Ascending aorta (tissue), 2 donors: ENCODE data around the gene MDH1B. TPM values are rescaled to one million over a fixed set of nuclear protein-coding genes. Genes with fewer than 3 reads are reported as not detected.

ENCODE experiments used
- DNase-seq, 2 donors: peaks; one replicate each; pipeline ENCODE4 v3.0.0-alpha.2; 2019; ENCODE audit warnings: low spot score in 2 of 2
- H3K27ac ChIP-seq, 2 donors: fragments of 200-600 bp; sonication (generic); one replicate each; pipeline ENCODE4 v1.5.1; 2016 to 2017; ENCODE audit warnings: mild to moderate bottlenecking in 1 of 2
- H3K27me3 ChIP-seq: fragments of 200-600 bp; sonication (generic); one replicate; pipeline ENCODE4 v1.5.1; 2017
- H3K36me3 ChIP-seq, 2 donors: fragments of 200-600 bp; sonication (generic); one replicate each; pipeline ENCODE4 v1.5.1; 2016
- H3K4me1 ChIP-seq, 2 donors: fragments of 200-600 bp; sonication (generic); one replicate each; pipeline ENCODE4 v1.5.1; 2016 to 2017; ENCODE audit warnings: mild to moderate bottlenecking in 1 of 2
- H3K4me3 ChIP-seq, 2 donors: fragments of 200-600 bp; sonication (generic); one replicate each; pipeline ENCODE4 v1.5.1; 2016 to 2017; ENCODE audit warnings: mild to moderate bottlenecking in 1 of 2
- H3K9me3 ChIP-seq, 2 donors: fragments of 200-600 bp; sonication (generic); one replicate each; pipeline ENCODE4 v1.5.1; 2016
- intact Hi-C: fragments of 100-400 bp; cut with DNase I; formaldehyde crosslinking; loops from one replicate; pipeline ENCODE4 v1.15.1; 2023
- total RNA-seq: library from RNA; depleted of rRNA; stranded (reverse); fragments of >200 nt; gene quantifications from one replicate; pipeline ENCODE4 v1.1.0, GENCODE V29; 2016
- TF ChIP-seq, protein P1 (sequence below), 3 experiments: fragments of 200-600 bp in 2 of 3; fragments of 450-650 bp in 1 of 3; sonication (generic) in 2 of 3; IDR thresholded peaks; one replicate each; pipeline ENCODE4 v1.5.1; 2016 to 2019; ENCODE audit warnings: antibody characterized with exemption in 3 of 3, mild to moderate bottlenecking in 1 of 3, moderate library complexity in 1 of 3

MDH1B gene
- total RNA-seq, 1 donor from 2014 or later, result not detected

DNA sequence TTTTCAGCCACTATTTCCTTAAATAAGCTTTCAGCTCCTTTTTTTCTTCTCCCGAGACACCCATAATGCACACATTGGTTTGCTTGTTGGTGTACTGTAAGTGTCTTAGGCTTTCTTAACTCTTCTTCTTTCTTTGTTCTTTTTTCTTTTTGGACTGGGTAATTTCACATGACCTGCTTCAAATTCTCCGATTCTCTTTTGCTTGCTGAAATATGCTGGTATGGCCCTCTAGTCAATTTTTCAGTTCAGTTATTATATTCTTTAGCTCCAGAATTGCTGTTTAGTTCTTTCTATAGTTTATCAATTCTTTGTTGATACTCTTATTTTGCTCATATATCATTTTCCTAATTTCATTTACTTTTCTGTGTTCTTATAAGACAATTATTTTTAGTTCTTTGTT is 15.5 kb upstream of the MDH1B start:
- Histone ChIP-seq H3K9me3 (peaks cover 3 to 23% of the 10 kb centered on the region in 2 donors), H3K36me3 (peaks cover 49 to 82% of the 10 kb centered on the region in 2 donors), H3K27me3 (no peaks in the 10 kb centered on the region), H3K4me3 (no peak overlapping the region), H3K27ac (no peak overlapping the region), H3K4me1 (no peaks in the 10 kb centered on the region)
- TF ChIP-seq, protein P1, sequence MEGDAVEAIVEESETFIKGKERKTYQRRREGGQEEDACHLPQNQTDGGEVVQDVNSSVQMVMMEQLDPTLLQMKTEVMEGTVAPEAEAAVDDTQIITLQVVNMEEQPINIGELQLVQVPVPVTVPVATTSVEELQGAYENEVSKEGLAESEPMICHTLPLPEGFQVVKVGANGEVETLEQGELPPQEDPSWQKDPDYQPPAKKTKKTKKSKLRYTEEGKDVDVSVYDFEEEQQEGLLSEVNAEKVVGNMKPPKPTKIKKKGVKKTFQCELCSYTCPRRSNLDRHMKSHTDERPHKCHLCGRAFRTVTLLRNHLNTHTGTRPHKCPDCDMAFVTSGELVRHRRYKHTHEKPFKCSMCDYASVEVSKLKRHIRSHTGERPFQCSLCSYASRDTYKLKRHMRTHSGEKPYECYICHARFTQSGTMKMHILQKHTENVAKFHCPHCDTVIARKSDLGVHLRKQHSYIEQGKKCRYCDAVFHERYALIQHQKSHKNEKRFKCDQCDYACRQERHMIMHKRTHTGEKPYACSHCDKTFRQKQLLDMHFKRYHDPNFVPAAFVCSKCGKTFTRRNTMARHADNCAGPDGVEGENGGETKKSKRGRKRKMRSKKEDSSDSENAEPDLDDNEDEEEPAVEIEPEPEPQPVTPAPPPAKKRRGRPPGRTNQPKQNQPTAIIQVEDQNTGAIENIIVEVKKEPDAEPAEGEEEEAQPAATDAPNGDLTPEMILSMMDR (IDR thresholded peaks at IDR 0.05), result no peak
- intact Hi-C loops, result loop anchor here (5.0 kb wide), 1 partner anchor 88 kb away; no protein-coding TSS in a partner anchor
- DNase-seq, result no peak

DNA sequence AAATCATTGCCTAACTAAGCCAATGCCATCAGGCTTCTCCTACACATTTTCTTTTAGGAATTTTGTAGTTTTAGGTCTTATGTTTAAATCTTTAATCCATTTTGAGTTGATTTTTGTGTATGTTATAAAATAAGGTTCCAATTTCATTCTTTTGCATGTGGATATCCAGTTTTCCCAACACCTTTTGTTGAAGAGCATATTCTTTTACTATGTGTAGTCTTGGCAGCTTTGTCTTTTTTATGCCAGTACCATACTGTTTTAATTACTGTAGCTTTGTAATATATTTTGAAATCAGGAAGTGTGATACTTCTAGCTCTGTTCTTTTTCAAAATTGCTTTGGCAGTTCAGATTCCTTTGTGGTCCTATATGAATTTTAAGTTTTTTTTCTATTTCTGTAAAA is 11.3 kb upstream of the MDH1B start:
- TF ChIP-seq, protein P1 (IDR thresholded peaks at IDR 0.05), result no peak
- Histone ChIP-seq H3K4me3 (no peak overlapping the region), H3K4me1 (no peaks in the 10 kb centered on the region), H3K36me3 (peaks cover 35 to 80% of the 10 kb centered on the region in 2 donors), H3K27ac (no peak overlapping the region), H3K9me3 (peaks cover 3 to 23% of the 10 kb centered on the region in 2 donors), H3K27me3 (no peaks in the 10 kb centered on the region)
- DNase-seq, result no peak
- intact Hi-C loops, result no loop called here

DNA sequence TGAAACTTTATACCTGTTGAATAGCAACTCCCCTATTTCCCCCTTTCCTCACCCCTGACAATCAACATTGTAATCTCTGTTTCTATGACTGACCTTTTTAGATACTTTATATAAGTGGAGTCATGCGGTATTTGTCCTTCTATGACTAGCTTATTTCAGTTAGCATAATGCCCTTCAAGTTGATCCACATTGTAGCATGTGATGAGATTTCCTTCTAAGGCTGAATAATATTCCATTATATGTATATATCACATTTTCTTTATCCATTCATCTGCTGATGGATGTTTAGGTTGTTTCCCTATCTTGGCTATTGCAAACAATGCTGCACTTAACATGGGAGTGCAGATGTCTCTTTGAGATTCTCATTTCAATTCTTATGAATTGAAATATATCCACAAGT is 9.7 kb upstream of the MDH1B start:
- Histone ChIP-seq H3K9me3 (peaks cover 0 to 13% of the 10 kb centered on the region in 2 donors), H3K4me1 (no peaks in the 10 kb centered on the region), H3K36me3 (peaks cover 32 to 76% of the 10 kb centered on the region in 2 donors), H3K4me3 (no peak overlapping the region), H3K27ac (no peak overlapping the region), H3K27me3 (no peaks in the 10 kb centered on the region)
- DNase-seq, result no peak
- intact Hi-C loops, result no loop called here
- TF ChIP-seq, protein P1 (IDR thresholded peaks at IDR 0.05), result no peak

DNA sequence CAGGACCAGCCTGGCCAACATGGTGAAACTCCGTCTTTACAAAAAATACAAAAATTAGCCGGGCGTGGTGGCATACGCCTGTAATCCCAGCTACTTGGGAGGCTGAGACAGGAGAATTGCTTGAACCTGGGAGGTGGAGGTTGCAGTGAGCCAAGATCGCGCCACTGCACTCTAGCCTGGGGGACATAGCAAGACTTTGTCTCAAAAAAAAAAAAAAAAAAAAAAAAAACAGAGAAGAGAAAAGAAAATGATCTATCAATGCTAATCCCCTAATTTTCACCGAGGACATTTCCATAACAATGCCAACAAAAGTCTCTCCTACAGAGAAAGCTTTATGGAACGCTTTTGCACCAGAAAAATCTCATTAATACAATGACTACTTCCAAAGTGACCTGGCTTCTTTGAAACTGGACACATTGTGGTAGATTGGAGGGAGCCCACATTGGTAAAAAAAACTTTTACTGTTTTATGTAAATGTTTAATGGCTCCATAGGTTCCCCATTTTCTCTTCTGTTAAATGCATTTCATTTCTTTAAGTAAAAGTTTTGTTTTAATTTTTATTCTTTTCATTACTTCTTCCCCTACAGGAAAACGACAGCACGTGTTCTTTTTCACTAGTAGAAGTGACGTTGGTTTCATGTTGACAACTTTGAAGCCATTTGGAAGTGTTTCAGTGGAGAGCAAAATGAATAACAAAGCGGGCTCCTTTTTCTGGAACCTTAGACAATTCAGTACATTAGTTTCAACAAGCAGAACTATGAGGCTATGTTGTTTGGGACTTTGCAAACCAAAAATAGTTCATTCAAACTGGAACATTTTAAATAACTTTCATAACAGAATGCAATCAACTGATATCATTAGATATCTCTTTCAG is 1.2 kb upstream of the MDH1B start:
- H3K27me3 ChIP-seq, result no peaks in the 10 kb centered on the region
- H3K36me3 ChIP-seq, result peaks cover 2 to 10% of the 10 kb centered on the region in 2 donors
- no peak for DNase-seq
- peaks cover 5 to 24% of the 10 kb centered on the region in 2 donors for H3K4me1 ChIP-seq
- H3K9me3 ChIP-seq, result no peaks in the 10 kb centered on the region
- TF ChIP-seq, protein P1 (IDR thresholded peaks at IDR 0.05), result no peak
- peak overlapping the region; percentile 85 to 92 for H3K4me3 ChIP-seq
- peak overlapping the region; percentile 85 to 90 for H3K27ac ChIP-seq
- intact Hi-C loops, result loop anchor here (5.0 to 10.0 kb wide), 3 partner anchors 201 to 1006 kb away; partner anchors contain the start of gene METTL21A

DNA sequence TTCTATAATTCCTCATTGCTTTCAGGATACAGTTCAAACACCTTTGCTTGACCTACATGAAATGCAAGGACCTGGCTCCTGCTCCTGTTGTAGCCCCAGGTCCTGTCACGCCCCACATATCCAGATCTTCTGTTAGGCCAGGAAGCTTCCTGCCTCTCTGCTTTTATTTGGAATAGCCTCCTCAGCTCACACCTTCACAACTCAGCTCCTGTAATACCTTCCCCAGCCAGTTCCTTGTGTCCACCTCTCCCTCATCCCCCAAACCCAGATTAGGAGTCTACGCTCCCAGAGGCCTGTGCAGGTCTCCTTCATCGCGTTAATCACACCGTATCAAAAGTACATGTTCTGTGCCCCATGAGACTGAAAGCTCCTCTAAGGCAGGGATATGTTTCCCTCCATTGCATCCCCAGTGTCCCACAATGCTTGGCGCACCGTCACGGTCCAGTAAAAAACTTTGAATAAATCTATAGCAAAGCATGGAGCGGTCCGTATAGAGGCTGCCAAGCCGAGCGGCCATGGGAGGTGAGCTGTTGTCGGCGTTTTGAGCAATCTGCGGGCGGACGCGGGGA is 371 bp downstream of the MDH1B start:
- no peak for DNase-seq
- Histone ChIP-seq H3K36me3 (no peaks in the 10 kb centered on the region), H3K4me1 (peaks cover 5 to 24% of the 10 kb centered on the region in 2 donors), H3K4me3 (peak overlapping the region; percentile 85 to 92), H3K27me3 (no peaks in the 10 kb centered on the region), H3K27ac (peak overlapping the region; percentile 85 to 90), H3K9me3 (no peaks in the 10 kb centered on the region)
- intact Hi-C loops, result loop anchor here (2.0 to 10.0 kb wide), 5 partner anchors 203 to 1488 kb away; partner anchors contain the start of genes CCNYL1 and METTL21A
- TF ChIP-seq, protein P1 (IDR thresholded peaks at IDR 0.05), result no peak
